ENCODE measurements around the gene WDFY4. TPM values are rescaled to one million over a fixed set of nuclear protein-coding genes. Genes with fewer than 3 reads are reported as not detected.

WDFY4 gene
- total RNA-seq, 1 experiment from 2014 or later = not detected

- Mint-ChIP-seq H3K4me1 (peaks cover 3 to 8% of the 10 kb centered on the region in 2 experiments; a peak in 3 of 4 replicates), H3K27me3 (ENCODE audit: low read depth) (peaks cover 2% of the 10 kb centered on the region), H3K9me3 (no peaks in the 10 kb centered on the region), H3K27ac (no peak overlapping the region), H3K4me3 (no peak overlapping the region), H3K36me3 (ENCODE audit: insufficient read depth in 1 of 3, low read depth in 3 of 3) (no peaks in the 10 kb centered on the region)
- no peak for DNase-seq
- no peak overlapping the region for H3K9ac ChIP-seq (ENCODE audit: extremely low read depth, insufficient read length, low read length)
- no peaks in the 10 kb centered on the region for H3K4me1 ChIP-seq (ENCODE audit: insufficient read depth, low read length)
- H4K8ac ChIP-seq (replicated peaks; ENCODE audit: insufficient read length, low read depth, low read length) = no peak overlapping the region
- no peak overlapping the region for H3K4ac ChIP-seq (ENCODE audit: low read depth, low read length)
- no peak overlapping the region for H3K18ac ChIP-seq (ENCODE audit: insufficient read length, low read depth, low read length)
- H3K27me3 ChIP-seq (ENCODE audit: insufficient read depth, low read length) = no peaks in the 10 kb centered on the region
- H3K79me2 ChIP-seq (ENCODE audit: insufficient read depth, low read length) = no peaks in the 10 kb centered on the region
- no peak for TF ChIP-seq CTCF (conservative IDR thresholded peaks at IDR 0.05)
- no peak overlapping the region for H2BK120ac ChIP-seq (ENCODE audit: low read depth, low read length, poor library complexity, severe bottlenecking)
- H3K23ac ChIP-seq (ENCODE audit: insufficient read length, low read depth, low read length) = no peak overlapping the region
- no peaks in the 10 kb centered on the region for H3K9me3 ChIP-seq (ENCODE audit: control insufficient read depth, low read depth, low read length)
- H4K91ac ChIP-seq (ENCODE audit: insufficient read length, low read depth, low read length) = no peak overlapping the region
- no peak overlapping the region for H3K14ac ChIP-seq (ENCODE audit: insufficient read depth, low read length)
- no peak overlapping the region for H4K5ac ChIP-seq (ENCODE audit: insufficient read length, low read depth, low read length)
- no peak overlapping the region for H3K56ac ChIP-seq (ENCODE audit: insufficient read length, low read depth, low read length)
- no peak overlapping the region for H3T11ph ChIP-seq (ENCODE audit: low read length)
- no peaks in the 10 kb centered on the region for H4K20me1 ChIP-seq (ENCODE audit: control insufficient read depth, insufficient read depth, insufficient read length)
- H2BK12ac ChIP-seq (ENCODE audit: insufficient read length, low read depth, low read length) = no peak overlapping the region
- no peak overlapping the region for H2AK5ac ChIP-seq (ENCODE audit: insufficient read length, low read length)
- H2BK5ac ChIP-seq (ENCODE audit: insufficient read length, low read length) = no peak overlapping the region
- no CpG with 5 or more reads among the region's 6 CpGs for WGBS (ENCODE audit: extremely low coverage, insufficient read length, low lambda C conversion rate)
- H3K79me1 ChIP-seq (ENCODE audit: insufficient read depth, low read depth, low read length, poor library complexity, severe bottlenecking) = no peaks in the 10 kb centered on the region
- H3K27ac ChIP-seq (ENCODE audit: insufficient read length, low read depth, low read length) = no peak overlapping the region
- no peak overlapping the region for H2AFZ ChIP-seq (ENCODE audit: low read length)
- H2BK20ac ChIP-seq (ENCODE audit: low read depth, low read length, poor library complexity, severe bottlenecking) = no peak overlapping the region
- H3K4me2 ChIP-seq (ENCODE audit: insufficient read depth, insufficient read length, low read length) = no peak overlapping the region
- no peak overlapping the region for H2BK15ac ChIP-seq (ENCODE audit: low read depth, low read length)
- H3K23me2 ChIP-seq (ENCODE audit: insufficient read length, low read depth, low read length, poor library complexity, severe bottlenecking) = peaks cover 3% of the 10 kb centered on the region
Measured at GRCh38 chr10:48945441-48946130, 260.9 kb downstream of the WDFY4 start.

Data from H9 (cell line).